GM21619 (cell line): ENCODE measurements around the gene PAX9.
"Not testable (repeated sequence)": the region's sequence is repeated elsewhere in the genome, so short reads cannot be mapped to it uniquely, and the experiment has no call there.

Experiments
- ATAC-seq: cut with Tn5 transposase; IDR thresholded peaks from one replicate; pipeline ENCODE4 v1.9.1; 2021; ENCODE audit not compliant: unreplicated experiment

Gene PAX9

GRCh38 chr14:36672095-36672494, 10.4 kb downstream of the PAX9 start:
- ATAC-seq, result no peak

DNA sequence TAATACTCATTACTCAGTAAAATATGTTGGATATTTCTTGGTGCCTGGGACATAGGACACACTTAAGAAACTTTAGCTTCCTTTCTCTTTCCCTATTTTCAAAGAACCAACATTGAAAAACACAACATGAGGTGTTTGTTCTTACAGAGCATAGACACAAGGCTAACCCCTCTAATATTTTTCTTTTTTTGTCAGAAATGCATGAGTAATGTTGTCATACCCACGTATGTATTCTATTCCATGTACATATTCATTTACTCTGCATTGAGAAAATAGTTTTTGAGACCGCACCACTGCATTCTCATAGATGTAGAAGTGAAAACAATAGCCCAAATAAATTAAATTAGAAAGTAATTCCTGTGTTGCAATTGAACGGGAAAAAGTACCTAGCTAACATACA, 13.0 kb downstream of the PAX9 start:
- ATAC-seq, result no peak

DNA sequence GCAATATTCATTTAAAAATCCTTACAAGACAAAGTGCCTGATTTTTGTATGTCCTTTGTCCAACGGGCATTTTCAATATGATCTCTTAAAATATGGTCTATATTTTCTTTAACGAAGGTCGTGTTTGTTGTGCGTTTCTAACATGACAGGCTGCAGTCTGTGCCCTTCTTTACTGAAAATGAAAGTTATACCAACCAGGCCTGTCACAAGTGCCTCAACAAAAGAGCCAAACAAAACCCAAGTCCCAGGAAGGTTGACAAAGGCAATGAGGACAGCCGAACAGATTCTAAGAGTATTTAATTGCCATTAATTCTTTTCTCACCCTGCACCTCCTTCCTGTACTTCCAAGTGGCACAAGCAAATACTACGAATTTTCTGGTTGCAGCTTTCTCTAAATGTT, 13.9 kb downstream of the PAX9 start:
- no peak for ATAC-seq

- ATAC-seq, result no peak
Observed at GRCh38 chr14:36676236-36676635, 14.6 kb downstream of the PAX9 start.

DNA sequence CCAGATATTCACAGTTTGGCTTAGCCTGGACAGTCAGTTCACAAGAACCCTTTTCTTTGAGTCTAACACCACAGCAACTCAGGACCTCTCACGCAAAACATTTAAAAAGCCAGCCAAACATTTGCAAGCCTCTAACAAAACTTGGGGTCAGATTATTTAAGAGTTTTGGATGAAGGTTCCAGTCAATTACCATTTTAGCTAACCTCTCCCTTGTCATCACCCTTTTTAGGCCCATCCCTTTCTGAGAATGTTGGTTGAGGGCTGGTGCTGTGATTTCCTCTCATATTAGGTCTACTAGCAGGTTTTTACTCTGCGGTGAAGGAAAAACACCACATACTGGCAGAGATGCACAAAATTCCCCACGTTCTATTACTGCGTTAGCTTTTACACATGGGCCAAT, 20.7 kb downstream of the PAX9 start:
- no peak for ATAC-seq

GRCh38 chr14:36683083-36683724, 21.5 kb downstream of the PAX9 start:
- no peak for ATAC-seq

- ATAC-seq, result no peak
Observed at GRCh38 chr14:36684946-36685345, 23.3 kb downstream of the PAX9 start.

DNA sequence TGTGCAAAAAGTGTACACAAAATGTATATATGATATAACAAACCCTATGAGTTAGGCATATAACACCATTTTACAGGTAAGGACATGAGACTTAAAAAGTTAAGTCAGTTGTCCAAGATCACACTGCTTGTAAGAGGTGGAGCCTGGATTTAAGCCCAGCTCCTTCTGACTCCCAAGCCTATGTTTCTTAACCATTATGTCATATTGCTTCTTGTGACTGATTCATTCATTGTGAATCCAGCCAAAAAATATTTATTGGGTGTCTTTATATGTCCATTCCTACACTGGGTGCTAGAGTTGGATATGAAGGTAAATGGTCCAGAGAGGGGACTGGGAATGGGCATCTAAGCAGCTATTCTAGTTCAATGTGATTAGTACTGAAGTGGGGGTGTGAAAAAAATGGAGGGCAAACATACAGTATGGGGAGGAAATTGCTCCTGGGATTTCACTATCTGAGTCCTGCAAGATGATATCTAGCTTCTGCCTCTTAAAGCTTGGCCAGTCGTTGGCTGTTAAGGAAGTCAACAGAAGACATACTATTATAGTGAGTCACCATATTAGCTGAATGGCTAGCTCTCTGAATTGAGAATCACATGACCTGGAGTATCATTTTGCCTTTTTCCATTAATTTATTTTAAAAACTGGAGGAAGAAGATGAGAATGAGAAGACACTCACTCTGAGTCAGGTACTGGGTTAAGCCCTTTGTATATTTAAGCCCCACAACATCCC, 28.8 kb downstream of the PAX9 start:
- no peak for ATAC-seq

- ATAC-seq, result not testable (repeated sequence)
Observed at GRCh38 chr14:36699420-36699819, 37.8 kb downstream of the PAX9 start.

DNA sequence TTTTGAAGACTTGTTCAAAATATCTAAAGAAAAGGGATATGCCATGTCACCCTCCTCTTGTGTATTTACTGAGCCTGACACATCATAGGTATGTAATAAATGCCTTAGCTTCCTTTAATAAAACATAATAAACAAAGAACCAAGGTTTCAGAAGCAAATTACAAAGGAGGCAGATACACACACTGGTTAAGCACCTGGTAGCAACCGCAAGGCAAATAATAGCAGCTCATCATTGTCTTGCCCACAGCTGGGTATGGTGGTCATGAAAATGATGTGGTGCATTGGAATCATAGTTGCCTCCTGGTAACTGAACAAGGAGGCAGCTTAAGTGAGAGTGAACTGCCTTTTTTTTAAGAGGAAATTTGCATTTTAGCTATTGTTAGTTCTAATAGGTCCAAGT, 39.0 kb downstream of the PAX9 start:
- no peak for ATAC-seq

DNA sequence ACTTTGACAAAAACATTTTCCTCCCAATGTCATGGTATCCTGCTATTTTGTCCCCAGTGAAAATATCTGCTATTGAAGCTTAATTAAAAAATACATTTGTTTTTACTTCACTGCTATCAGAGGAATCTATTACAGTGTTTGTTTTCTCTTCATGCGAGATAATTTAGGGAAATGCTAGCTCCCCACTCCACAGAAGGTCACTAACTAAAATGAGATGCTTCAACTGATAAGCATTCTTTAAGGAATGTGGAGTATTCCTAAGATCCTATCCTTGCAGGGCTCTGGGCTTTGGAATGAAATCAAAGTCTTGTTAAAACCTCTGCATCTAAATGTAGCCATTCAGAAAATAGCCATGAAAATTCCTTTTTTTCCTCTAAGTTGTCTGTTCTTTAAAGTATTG, 39.5 kb downstream of the PAX9 start:
- no peak for ATAC-seq

DNA sequence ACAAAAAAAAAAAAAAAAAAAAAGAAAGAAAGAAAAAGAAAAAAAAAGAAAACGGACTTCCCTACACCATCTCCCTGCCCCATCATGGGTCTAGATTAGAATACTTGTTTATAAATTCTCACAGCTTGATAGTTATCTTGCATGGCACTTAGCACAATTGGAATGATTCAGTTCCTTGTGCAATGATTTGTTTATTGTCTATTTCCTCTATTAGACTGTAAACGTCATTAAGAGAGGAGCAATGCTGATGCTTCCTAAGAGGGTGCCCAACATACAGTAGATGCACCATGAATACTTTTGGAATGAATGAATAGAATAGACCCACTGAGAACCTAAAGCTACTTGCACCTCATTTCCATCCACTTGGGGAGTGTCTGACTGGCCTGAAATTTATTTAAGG, 40.8 kb downstream of the PAX9 start:
- ATAC-seq, result no peak

DNA sequence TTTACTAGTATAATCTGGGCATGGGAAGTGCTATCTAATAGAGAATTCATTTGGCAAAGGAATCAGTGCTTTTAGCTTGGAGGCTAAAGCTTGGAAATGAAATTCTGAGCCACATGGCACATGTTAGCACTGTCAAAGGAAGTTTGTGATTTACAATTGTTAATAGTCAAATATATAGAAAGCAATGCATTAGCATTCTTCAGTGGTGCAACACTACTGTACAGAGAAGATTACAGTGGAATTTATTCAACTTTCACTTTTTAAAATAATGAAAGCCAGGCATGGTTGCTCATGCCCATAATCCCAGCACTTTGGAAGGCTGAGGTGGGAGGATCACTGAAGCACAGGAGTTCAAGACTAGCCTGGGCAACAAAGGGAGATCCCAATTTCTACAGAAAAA, 45.9 kb downstream of the PAX9 start:
- no peak for ATAC-seq

- no peak for ATAC-seq
Observed at GRCh38 chr14:36713960-36714703, 52.5 kb downstream of the PAX9 start.

DNA sequence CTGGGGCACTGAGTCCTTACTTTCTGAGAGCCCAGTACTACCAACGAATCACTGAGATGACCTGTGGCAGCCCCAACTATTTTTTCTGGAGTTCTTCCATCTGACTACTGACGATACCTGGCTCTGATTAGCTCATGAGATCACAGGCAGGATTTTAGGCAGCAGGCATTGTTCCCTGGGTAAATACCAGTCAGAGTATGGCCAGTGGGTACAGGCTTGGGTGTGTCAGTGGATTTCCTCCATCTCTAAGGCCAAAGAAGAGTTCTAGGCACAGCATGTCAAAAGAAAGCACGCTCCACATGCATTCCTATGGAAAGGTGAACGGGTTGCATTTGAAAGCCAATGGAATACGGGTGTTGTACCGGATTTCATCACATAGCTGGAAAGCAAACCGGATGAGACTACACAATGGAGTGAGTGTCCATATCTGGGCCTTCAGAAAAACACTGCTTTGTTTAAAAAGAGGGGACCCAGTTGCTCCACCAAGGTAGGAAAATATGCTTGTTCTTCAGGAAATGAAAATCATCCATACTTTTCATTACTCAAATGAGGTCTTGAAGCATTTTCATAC, 55.0 kb downstream of the PAX9 start:
- no peak for ATAC-seq

DNA sequence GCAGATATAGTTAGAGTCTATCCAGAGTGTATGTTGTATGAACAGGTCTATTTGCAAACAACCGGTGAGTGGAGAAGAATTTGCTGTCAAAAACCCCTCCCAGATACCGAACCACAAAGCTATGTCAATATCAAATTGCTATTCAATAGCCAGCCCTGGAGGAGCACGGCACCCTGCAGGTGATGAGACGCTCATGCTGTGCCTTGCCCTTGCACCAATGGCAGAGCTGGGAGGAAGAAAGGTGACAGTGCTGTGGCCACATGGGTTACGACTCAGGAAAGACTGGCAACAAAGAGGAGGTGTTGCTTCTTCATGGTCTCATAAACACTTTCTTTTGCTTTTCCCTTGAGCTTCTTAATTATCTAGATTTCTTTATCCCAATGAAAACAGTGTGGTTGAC, 55.7 kb downstream of the PAX9 start:
- no peak for ATAC-seq

GRCh38 chr14:36718216-36718615, 56.6 kb downstream of the PAX9 start:
- no peak for ATAC-seq

DNA sequence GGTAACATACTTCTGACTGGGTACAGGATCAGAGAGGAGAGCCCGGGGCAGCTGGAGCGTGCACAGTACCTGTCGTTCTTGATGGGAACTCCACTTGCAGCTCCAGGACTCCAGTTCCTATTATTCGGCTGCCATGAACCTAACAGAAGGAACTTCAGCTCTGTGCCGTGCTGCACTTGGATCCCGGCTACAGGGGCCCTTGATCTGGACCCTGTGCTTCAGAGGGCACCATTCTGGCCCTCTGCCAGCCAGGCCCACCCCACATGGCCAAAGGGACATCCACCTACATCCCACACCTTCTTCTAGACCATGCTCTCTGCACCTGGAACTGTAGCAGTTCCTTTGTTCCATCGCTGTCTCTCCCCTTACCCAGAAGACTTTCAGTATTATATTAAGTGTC, 58.2 kb downstream of the PAX9 start:
- ATAC-seq, result no peak

GRCh38 chr14:36720657-36721056, 59.0 kb downstream of the PAX9 start:
- no peak for ATAC-seq

DNA sequence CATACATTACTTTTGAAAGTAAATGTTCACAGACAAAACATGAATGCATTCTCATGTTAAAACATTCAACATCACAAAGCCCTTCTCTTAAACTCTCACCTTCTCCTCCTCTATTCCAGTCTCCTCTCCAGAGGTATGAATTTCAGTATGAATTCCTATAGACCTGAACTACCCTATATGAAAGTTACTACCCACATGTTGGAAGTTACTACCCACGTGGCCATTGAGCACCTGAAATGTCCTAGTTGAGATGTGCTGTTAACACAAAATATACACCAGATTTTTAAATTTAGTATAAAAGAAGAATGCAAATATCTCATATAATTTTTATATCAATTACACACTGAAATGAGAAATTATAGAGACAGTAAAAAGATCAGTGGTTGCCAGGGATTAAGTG, 60.2 kb downstream of the PAX9 start:
- no peak for ATAC-seq

DNA sequence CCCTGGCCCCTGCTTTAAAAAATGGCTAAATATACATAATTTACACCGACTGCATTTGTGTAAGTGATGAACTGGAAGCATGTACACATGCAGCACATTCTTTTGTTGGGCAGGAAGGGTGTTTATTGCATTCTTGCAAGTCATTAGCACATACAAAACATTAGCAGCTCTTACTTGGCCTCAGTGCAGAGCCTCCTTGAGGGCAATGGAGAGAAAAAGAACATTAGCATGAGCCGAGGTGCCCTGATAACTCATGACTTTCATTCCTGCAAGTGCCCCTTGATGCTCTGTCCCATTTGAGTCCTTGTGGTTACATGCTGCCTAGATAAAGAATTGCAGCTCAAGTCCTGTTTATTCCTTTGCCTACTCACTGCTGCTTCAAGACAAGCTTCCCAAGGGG, 61.9 kb downstream of the PAX9 start:
- ATAC-seq, result no peak

DNA sequence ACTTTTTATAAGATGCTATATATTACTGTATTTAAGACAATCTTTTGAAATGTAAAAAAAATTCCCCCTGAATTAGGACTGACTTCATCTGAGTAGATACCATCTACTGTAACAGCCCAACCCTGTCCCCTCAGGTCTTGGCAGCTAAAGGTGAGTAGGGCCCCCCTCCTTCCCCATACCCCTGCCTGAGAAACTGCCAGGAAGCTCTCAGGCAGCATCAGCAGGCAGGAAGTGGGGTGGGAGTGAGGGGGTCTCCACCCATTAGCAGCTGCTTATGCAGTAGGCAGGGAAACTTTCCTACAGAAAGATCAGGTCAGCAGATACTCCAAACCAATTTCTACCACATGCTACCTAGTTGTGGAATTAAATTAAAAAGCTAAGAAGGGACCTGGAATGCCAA, 62.5 kb downstream of the PAX9 start:
- no peak for ATAC-seq
